ENCODE data around the gene SKP1. TPM values are rescaled to one million over a fixed set of nuclear protein-coding genes. Genes with fewer than 3 reads are reported as not detected.

Gene SKP1
- total and polyA plus RNA-seq, 9 of the 15 experiments (the other 6 are each of a cell fraction or from before 2014, with no cell fraction given): 301 to 2,109 (median 639) TPM

DNA sequence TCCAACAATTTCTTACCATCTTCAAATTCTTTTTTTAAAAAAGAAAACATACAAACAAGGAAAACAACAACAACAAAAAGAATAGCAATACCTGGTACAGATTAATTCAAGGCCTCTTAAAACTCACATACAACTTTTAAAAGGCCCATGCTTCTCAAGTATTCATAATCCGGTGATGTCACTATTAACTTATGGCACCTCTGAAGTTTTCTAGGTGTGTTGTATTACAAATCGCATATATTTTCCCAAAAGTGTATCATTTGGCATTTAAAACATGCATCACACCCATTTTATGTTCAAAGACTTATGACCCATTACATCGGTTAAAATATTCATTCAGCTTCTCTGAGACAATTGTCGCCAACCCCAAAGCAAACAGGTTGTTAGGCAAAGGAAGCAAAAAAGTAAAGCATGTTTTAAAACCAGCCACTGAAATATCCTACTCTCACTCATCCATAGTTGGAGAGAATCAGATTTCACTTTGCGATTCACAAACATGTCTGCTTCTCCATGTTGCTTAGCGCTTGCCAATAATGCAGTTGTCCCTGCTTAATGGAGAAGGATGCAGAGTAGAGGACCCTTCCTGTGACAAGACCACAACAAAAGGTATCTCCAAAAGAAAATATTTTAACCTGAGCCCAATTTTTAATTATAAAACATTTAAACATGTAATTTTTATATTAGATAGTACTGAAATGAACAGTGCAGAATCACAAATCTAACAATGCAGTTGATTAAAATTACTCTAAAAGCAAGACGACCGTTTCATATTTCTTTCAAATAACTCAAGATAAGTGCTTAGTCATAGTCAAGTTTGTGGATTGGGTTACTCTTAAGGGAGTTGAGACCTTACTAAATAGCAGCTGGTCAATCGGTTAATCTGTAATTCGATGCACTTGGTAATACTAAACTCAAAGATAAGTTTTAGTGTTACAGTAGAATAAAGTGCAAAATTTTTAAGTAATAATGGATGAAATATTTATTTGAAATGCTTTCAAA, 1.6 kb downstream of the SKP1 start (continued):
- TF ChIP-seq TAF1 (IDR thresholded peaks at IDR 0.05; ENCODE audit: control insufficient read depth, extremely low read depth, insufficient read depth, low read length, severe bottlenecking) (no peak), RFX5 (IDR thresholded peaks at IDR 0.05; ENCODE audit: low read depth, low read length) (no peak), POLR3A (IDR thresholded peaks at IDR 0.05; ENCODE audit: borderline replicate concordance, extremely low read depth, insufficient read depth, insufficient read length) (no peak), ZNF3 (CRISPR knock-in tag; IDR thresholded peaks at IDR 0.05) (no peak), NCOA2 (IDR thresholded peaks at IDR 0.05; ENCODE audit: partially characterized antibody in 2 of 2) (no peak), PML (IDR thresholded peaks at IDR 0.05; ENCODE audit: low read length) (no peak), ZNF398 (CRISPR knock-in tag; IDR thresholded peaks at IDR 0.05) (no peak), MEF2A (IDR thresholded peaks at IDR 0.05; ENCODE audit: control insufficient read depth, low read depth, low read length) (no peak), SP1 (CRISPR knock-in tag; IDR thresholded peaks at IDR 0.05) (no peak), PRPF4 (IDR thresholded peaks at IDR 0.05; ENCODE audit: insufficient read depth, low read depth, low read length, poor library complexity, severe bottlenecking) (no peak), C11orf30 (IDR thresholded peaks at IDR 0.05; ENCODE audit: low read depth) (peak; percentile 79), NONO (IDR thresholded peaks at IDR 0.05; ENCODE audit: low read depth in 2 of 2, low read length in 1 of 2) (no peak), ZNF124 (CRISPR knock-in tag; IDR thresholded peaks at IDR 0.05) (no peak), CEBPB (tag; IDR thresholded peaks at IDR 0.05) (no peak), SRSF1 (IDR thresholded peaks at IDR 0.05; ENCODE audit: low read depth, low read length) (no peak), CBX2 (IDR thresholded peaks at IDR 0.05; ENCODE audit: insufficient read depth, low read length, poor library complexity, severe bottlenecking) (no peak), ZNF699 (CRISPR knock-in tag; IDR thresholded peaks at IDR 0.05; ENCODE audit: insufficient replicate concordance) (no peak)
- TF ChIP-seq, protein P1, sequence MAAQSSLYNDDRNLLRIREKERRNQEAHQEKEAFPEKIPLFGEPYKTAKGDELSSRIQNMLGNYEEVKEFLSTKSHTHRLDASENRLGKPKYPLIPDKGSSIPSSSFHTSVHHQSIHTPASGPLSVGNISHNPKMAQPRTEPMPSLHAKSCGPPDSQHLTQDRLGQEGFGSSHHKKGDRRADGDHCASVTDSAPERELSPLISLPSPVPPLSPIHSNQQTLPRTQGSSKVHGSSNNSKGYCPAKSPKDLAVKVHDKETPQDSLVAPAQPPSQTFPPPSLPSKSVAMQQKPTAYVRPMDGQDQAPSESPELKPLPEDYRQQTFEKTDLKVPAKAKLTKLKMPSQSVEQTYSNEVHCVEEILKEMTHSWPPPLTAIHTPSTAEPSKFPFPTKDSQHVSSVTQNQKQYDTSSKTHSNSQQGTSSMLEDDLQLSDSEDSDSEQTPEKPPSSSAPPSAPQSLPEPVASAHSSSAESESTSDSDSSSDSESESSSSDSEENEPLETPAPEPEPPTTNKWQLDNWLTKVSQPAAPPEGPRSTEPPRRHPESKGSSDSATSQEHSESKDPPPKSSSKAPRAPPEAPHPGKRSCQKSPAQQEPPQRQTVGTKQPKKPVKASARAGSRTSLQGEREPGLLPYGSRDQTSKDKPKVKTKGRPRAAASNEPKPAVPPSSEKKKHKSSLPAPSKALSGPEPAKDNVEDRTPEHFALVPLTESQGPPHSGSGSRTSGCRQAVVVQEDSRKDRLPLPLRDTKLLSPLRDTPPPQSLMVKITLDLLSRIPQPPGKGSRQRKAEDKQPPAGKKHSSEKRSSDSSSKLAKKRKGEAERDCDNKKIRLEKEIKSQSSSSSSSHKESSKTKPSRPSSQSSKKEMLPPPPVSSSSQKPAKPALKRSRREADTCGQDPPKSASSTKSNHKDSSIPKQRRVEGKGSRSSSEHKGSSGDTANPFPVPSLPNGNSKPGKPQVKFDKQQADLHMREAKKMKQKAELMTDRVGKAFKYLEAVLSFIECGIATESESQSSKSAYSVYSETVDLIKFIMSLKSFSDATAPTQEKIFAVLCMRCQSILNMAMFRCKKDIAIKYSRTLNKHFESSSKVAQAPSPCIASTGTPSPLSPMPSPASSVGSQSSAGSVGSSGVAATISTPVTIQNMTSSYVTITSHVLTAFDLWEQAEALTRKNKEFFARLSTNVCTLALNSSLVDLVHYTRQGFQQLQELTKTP (IDR thresholded peaks at IDR 0.05; ENCODE audit: low read depth in 1 of 2, partially characterized antibody in 2 of 2): no peak

Measured in K562 (cell line).